Stimulated activated CD4-positive, alpha-beta T cell treated with anti-CD3 and anti-CD28 coated beads, Interleukin-12 subunit alpha, Interleukin-12 subunit beta, amount 100 ng/mL, for 24 hours (primary cell): ENCODE data around the gene ZNF518B.
"Not testable (repeated sequence)": the region's sequence is repeated elsewhere in the genome, so short reads cannot be mapped to it uniquely, and the experiment has no call there.

Source experiments
- DNase-seq, 2 experiments: peaks; one replicate each; pipeline ENCODE4 v3.0.0-alpha.2; 2020; ENCODE audit warnings: low read depth in 2 of 2

Gene ZNF518B

GRCh38 chr4:10458177-10458576 is 951 bp upstream of the ZNF518B start:
- DNase-seq = no peak

GRCh38 chr4:10456595-10457254 is 501 bp downstream of the ZNF518B start:
- peak in 1 of 2 experiments; percentile 49 for DNase-seq

GRCh38 chr4:10456260-10456594 is 999 bp downstream of the ZNF518B start:
- DNase-seq = no peak

GRCh38 chr4:10455133-10455532 is 2.1 kb downstream of the ZNF518B start:
- no peak for DNase-seq

GRCh38 chr4:10454726-10455125 is 2.5 kb downstream of the ZNF518B start:
- DNase-seq = no peak

- DNase-seq = no peak
Measured at GRCh38 chr4:10454121-10454520, 3.1 kb downstream of the ZNF518B start.

- no peak for DNase-seq
Measured at GRCh38 chr4:10448991-10449390, 8.2 kb downstream of the ZNF518B start.

GRCh38 chr4:10442976-10443375 is 14.2 kb downstream of the ZNF518B start:
- DNase-seq = no peak

GRCh38 chr4:10441512-10441911 is 15.7 kb downstream of the ZNF518B start:
- no peak for DNase-seq

GRCh38 chr4:10438924-10439323 is 18.3 kb downstream of the ZNF518B start:
- DNase-seq = no peak

GRCh38 chr4:10437735-10438134 is 19.5 kb downstream of the ZNF518B start:
- DNase-seq = no peak

- DNase-seq = not testable (repeated sequence)
Measured at GRCh38 chr4:10427680-10428079, 29.5 kb downstream of the ZNF518B start.

GRCh38 chr4:10421344-10422055 is 35.7 kb downstream of the ZNF518B start:
- DNase-seq = no peak

GRCh38 chr4:10417740-10418139 is 39.5 kb downstream of the ZNF518B start:
- DNase-seq = no peak

- no peak for DNase-seq
Measured at GRCh38 chr4:10416441-10416840, 40.8 kb downstream of the ZNF518B start.

GRCh38 chr4:10413177-10413576 is 44.0 kb downstream of the ZNF518B start:
- no peak for DNase-seq

GRCh38 chr4:10405672-10406071 is 51.6 kb downstream of the ZNF518B start:
- DNase-seq = no peak

GRCh38 chr4:10403633-10404445 is 53.4 kb downstream of the ZNF518B start:
- no peak for DNase-seq

GRCh38 chr4:10395971-10396580 is 61.1 kb downstream of the ZNF518B start:
- no peak for DNase-seq
